NCI-H1048 (cell line): ENCODE measurements around the gene ZIC1.

Experiments
- DNase-seq: peaks from one replicate; lab custom pipeline; 2025; lab: John Stamatoyannopoulos, UW

The ZIC1 gene

GRCh38 chr3:147409143-147410115 lies at the start of gene ZIC1:
Gene ZIC1, plus strand, starts transcription at chr3:147409365. Its CDS starts 748 bp downstream, at chr3:147410113.
- no peak for DNase-seq

- DNase-seq = no peak
Observed at GRCh38 chr3:147360051-147360439, 49.1 kb upstream of the ZIC1 start.

- no peak for DNase-seq
Observed at GRCh38 chr3:147360646-147361453, 48.3 kb upstream of the ZIC1 start.

GRCh38 chr3:147361454-147362420 lies 47.4 kb upstream of the ZIC1 start:
- peak; percentile 16 for DNase-seq

GRCh38 chr3:147364771-147365170 lies 44.4 kb upstream of the ZIC1 start:
- DNase-seq = no peak

GRCh38 chr3:147365196-147366115 lies 43.7 kb upstream of the ZIC1 start:
- DNase-seq = no peak

- no peak for DNase-seq
Observed at GRCh38 chr3:147367676-147368075, 41.5 kb upstream of the ZIC1 start.

- DNase-seq = no peak
Observed at GRCh38 chr3:147368151-147368550, 41.0 kb upstream of the ZIC1 start.

- no peak for DNase-seq
Observed at GRCh38 chr3:147368561-147369221, 40.5 kb upstream of the ZIC1 start.

- DNase-seq = no peak
Observed at GRCh38 chr3:147369231-147369630, 39.9 kb upstream of the ZIC1 start.

- DNase-seq = no peak
Observed at GRCh38 chr3:147369661-147370123, 39.5 kb upstream of the ZIC1 start.

- DNase-seq = no peak
Observed at GRCh38 chr3:147370349-147370748, 38.8 kb upstream of the ZIC1 start.

- DNase-seq = no peak
Observed at GRCh38 chr3:147371140-147371539, 38.0 kb upstream of the ZIC1 start.

GRCh38 chr3:147371771-147372340 lies 37.3 kb upstream of the ZIC1 start:
- DNase-seq = no peak

- no peak for DNase-seq
Observed at GRCh38 chr3:147372525-147373027, 36.6 kb upstream of the ZIC1 start.

- DNase-seq = no peak
Observed at GRCh38 chr3:147373301-147373700, 35.9 kb upstream of the ZIC1 start.

- no peak for DNase-seq
Observed at GRCh38 chr3:147377412-147378367, 31.5 kb upstream of the ZIC1 start.

GRCh38 chr3:147379651-147380050 lies 29.5 kb upstream of the ZIC1 start:
- no peak for DNase-seq
